Ishikawa (cell line): ENCODE data around the gene COPS2.

Experiments
- CEBPB ChIP-seq: IDR thresholded peaks from 2 replicates; pipeline ENCODE4 v1.6.1; 2012
- CREB1 ChIP-seq: IDR thresholded peaks from 2 replicates; pipeline ENCODE4 v1.6.1; 2012; ENCODE audit warnings: low read depth
- EGR1 ChIP-seq: IDR thresholded peaks from 2 replicates; pipeline ENCODE4 v1.6.1; 2012
- EP300 ChIP-seq: IDR thresholded peaks from 2 replicates; pipeline ENCODE4 v1.6.1; 2012; ENCODE audit warnings: borderline replicate concordance
- FOXM1 ChIP-seq: IDR thresholded peaks from 2 replicates; pipeline ENCODE4 v1.6.1; 2012; ENCODE audit warnings: low read depth, borderline replicate concordance
- MAX ChIP-seq: IDR thresholded peaks from 2 replicates; pipeline ENCODE4 v1.6.1; 2012
- NFIC ChIP-seq: IDR thresholded peaks from 2 replicates; pipeline ENCODE4 v1.6.1; 2012
- RAD21 ChIP-seq: IDR thresholded peaks from 2 replicates; pipeline ENCODE4 v1.6.1; 2012; ENCODE audit warnings: low read depth
- TAF1 ChIP-seq: IDR thresholded peaks from 2 replicates; pipeline ENCODE4 v1.6.1; 2012; ENCODE audit warnings: low read depth, mild to moderate bottlenecking
- TEAD4 ChIP-seq: IDR thresholded peaks from 2 replicates; pipeline ENCODE4 v1.6.1; 2012
- USF1 ChIP-seq: IDR thresholded peaks from 2 replicates; pipeline ENCODE4 v1.6.1; 2012
- YY1 ChIP-seq: IDR thresholded peaks from 2 replicates; pipeline ENCODE4 v1.6.1; 2012; ENCODE audit warnings: low read depth
- ZBTB7A ChIP-seq: IDR thresholded peaks from 2 replicates; pipeline ENCODE4 v1.6.1; 2012; ENCODE audit warnings: low read depth
- TF ChIP-seq, protein P1 (sequence below): IDR thresholded peaks from 2 replicates; pipeline ENCODE4 v1.6.1; 2012; ENCODE audit warnings: low read depth, mild to moderate bottlenecking

DNA sequence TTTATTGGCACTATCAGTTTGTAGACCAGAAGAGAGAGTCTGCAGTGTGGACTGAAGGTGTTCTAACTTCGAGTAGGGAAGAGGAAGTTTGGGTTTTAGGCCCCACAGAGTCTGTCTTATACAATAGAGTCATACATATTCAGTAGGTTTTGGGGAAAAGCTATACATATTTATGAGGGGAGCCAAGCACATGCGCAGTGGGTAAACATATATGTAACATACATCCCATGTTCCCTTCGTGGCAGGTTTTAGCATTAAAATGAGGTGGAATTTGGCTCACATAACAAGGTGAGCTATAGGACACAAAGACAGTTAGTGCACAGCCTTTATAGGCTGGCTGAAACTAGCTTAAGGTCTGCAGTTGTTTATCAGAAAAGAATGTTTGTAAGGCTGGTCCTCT is 19.5 kb upstream of the COPS2 start:
- TF ChIP-seq YY1 (no peak), EP300 (no peak), TEAD4 (no peak), MAX (no peak), TAF1 (no peak), CREB1 (no peak), RAD21 (no peak), FOXM1 (no peak), ZBTB7A (no peak), EGR1 (no peak), NFIC (no peak), USF1 (no peak), CEBPB (no peak)
- TF ChIP-seq, protein P1, sequence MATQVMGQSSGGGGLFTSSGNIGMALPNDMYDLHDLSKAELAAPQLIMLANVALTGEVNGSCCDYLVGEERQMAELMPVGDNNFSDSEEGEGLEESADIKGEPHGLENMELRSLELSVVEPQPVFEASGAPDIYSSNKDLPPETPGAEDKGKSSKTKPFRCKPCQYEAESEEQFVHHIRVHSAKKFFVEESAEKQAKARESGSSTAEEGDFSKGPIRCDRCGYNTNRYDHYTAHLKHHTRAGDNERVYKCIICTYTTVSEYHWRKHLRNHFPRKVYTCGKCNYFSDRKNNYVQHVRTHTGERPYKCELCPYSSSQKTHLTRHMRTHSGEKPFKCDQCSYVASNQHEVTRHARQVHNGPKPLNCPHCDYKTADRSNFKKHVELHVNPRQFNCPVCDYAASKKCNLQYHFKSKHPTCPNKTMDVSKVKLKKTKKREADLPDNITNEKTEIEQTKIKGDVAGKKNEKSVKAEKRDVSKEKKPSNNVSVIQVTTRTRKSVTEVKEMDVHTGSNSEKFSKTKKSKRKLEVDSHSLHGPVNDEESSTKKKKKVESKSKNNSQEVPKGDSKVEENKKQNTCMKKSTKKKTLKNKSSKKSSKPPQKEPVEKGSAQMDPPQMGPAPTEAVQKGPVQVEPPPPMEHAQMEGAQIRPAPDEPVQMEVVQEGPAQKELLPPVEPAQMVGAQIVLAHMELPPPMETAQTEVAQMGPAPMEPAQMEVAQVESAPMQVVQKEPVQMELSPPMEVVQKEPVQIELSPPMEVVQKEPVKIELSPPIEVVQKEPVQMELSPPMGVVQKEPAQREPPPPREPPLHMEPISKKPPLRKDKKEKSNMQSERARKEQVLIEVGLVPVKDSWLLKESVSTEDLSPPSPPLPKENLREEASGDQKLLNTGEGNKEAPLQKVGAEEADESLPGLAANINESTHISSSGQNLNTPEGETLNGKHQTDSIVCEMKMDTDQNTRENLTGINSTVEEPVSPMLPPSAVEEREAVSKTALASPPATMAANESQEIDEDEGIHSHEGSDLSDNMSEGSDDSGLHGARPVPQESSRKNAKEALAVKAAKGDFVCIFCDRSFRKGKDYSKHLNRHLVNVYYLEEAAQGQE, result no peak
